ENCODE data around the gene LHX1. TPM values are rescaled to one million over a fixed set of nuclear protein-coding genes. Genes with fewer than 3 reads are reported as not detected.

LHX1 gene
- total RNA-seq, 1 experiment from 2014 or later: 0.61 TPM

- CTCF ChIA-PET: interaction anchor here (0.6 to 1.9 kb wide), 6 partner anchors 11 to 262 kb away, joined by 3 to 6 read pairs (median 4); partner anchors contain the start of gene AATF
- Mint-ChIP-seq H3K27ac (no peak overlapping the region), H3K4me3 (no peak overlapping the region), H3K27me3 (ENCODE audit: low read depth) (peaks cover 22% of the 10 kb centered on the region), H3K4me1 (peaks cover 50% of the 10 kb centered on the region), H3K9me3 (no peaks in the 10 kb centered on the region), H3K36me3 (no peaks in the 10 kb centered on the region)
- TF ChIP-seq ERG (CRISPR knock-in tag; IDR thresholded peaks at IDR 0.05) (no peak), ZNF263 (CRISPR knock-in tag; IDR thresholded peaks at IDR 0.05; ENCODE audit: low read depth) (peak; percentile 86), GTF2I (CRISPR knock-in tag; conservative IDR thresholded peaks at IDR 0.05) (no peak), NR1H2 (CRISPR knock-in tag; IDR thresholded peaks at IDR 0.05) (no peak)
- ATAC-seq (peak; percentile 73), DNase-seq (ENCODE audit: low spot score) (no peak)
- POLR2A ChIA-PET: no interaction called here
These were observed 19.0 kb upstream of the LHX1 start for GRCh38 chr17:36918211-36918691.

- CTCF ChIA-PET: interaction anchor here (0.8 to 1.9 kb wide), 5 partner anchors 12 to 272 kb away, joined by 3 to 7 read pairs (median 4); partner anchors contain the start of gene AATF
- H3K4me1 Mint-ChIP-seq: peaks cover 51% of the 10 kb centered on the region
- no peaks in the 10 kb centered on the region for H3K9me3 Mint-ChIP-seq
- TF ChIP-seq ZNF396 (CRISPR knock-in tag; IDR thresholded peaks at IDR 0.05; ENCODE audit: borderline replicate concordance) (no peak), ZNF281 (CRISPR knock-in tag; IDR thresholded peaks at IDR 0.05) (no peak), STAT6 (CRISPR knock-in tag; conservative IDR thresholded peaks at IDR 0.05; ENCODE audit: low read depth) (no peak), ATF1 (CRISPR knock-in tag; IDR thresholded peaks at IDR 0.05) (no peak), PRDM15 (CRISPR knock-in tag; IDR thresholded peaks at IDR 0.05) (no peak), TEAD1 (CRISPR knock-in tag; IDR thresholded peaks at IDR 0.05) (no peak), HMGA2 (CRISPR knock-in tag; IDR thresholded peaks at IDR 0.05) (no peak), SOX15 (CRISPR knock-in tag; IDR thresholded peaks at IDR 0.05) (no peak), E2F4 (CRISPR knock-in tag; IDR thresholded peaks at IDR 0.05; ENCODE audit: borderline replicate concordance, low read depth) (no peak), AFF4 (CRISPR knock-in tag; IDR thresholded peaks at IDR 0.05; ENCODE audit: borderline replicate concordance) (no peak), EMX1 (CRISPR knock-in tag; IDR thresholded peaks at IDR 0.05) (no peak), RELA (CRISPR knock-in tag; IDR thresholded peaks at IDR 0.05; ENCODE audit: borderline replicate concordance) (no peak), NR3C1 (CRISPR knock-in tag; conservative IDR thresholded peaks at IDR 0.05; ENCODE audit: low read depth) (no peak), ZMAT4 (CRISPR knock-in tag; IDR thresholded peaks at IDR 0.05) (no peak)
These were observed 17.8 kb upstream of the LHX1 start for GRCh38 chr17:36919407-36919968.

More at GRCh38 chr17:36919407-36919968, 17.8 kb upstream of the LHX1 start:
- ATAC-seq: peak; percentile 17
- Mint-ChIP-seq H3K27ac (peak overlapping the region; percentile 52; the same call in 1 of the 2 replicates), H3K4me3 (peak overlapping the region; percentile 29; the same call in 1 of the 2 replicates), H3K27me3 (ENCODE audit: low read depth) (peaks cover 22% of the 10 kb centered on the region), H3K36me3 (no peaks in the 10 kb centered on the region)
- no peak for DNase-seq (ENCODE audit: low spot score)
- POLR2A ChIA-PET: no interaction called here
